ENCODE measurements around the gene RPRD1B. TPM values are rescaled to one million over a fixed set of nuclear protein-coding genes. Genes with fewer than 3 reads are reported as not detected.

RPRD1B gene
- total and polyA plus RNA-seq, 2 of the 4 experiments (the other 2 are of a cell fraction), result 8.4 to 9.9 TPM

DNA sequence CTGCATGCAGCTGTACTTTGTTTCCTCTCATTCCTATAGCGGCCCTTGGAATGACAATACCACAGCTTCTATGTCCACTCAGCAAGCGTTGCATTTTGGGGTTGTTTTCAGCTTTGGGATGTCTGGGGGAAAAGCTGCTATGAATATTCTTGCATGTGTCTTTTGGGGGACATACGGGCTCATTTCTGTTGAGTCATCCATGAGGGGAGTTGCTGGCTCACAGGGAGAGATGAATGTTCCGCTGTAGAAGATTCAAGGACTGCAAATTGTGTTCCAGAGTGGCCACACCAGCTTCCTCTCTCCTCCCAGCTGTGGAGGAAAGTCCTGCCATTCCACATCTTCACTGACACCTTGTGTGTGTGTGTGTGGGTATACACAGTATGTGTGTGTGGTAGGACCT lies 88.2 kb downstream of the RPRD1B start:
- WGBS, 2 experiments (ENCODE audit: extremely low coverage in 2 of 2, insufficient read length in 1 of 2), result 60% methylated on average over 1 of the region's 4 CpGs; no CpG with 5 or more reads in 1 of the 2 experiments

More for the DNA sequence above, 88.2 kb downstream of the RPRD1B start:
- no peaks in the 10 kb centered on the region for H3K27me3 ChIP-seq (ENCODE audit: control insufficient read depth, insufficient read depth, low read length)
- peak overlapping the region; percentile 85 for H3K4ac ChIP-seq (ENCODE audit: low read depth, low read length)
- no peak for ATAC-seq (ENCODE audit: low read depth)
- H3K18ac ChIP-seq (ENCODE audit: low read depth, low read length), result peak overlapping the region; percentile 69
- peaks cover 0 to 8% of the 10 kb centered on the region in 2 experiments; a peak in 1 of 4 replicates for H3K79me1 ChIP-seq (ENCODE audit: low read depth in 1 of 2, low read length in 2 of 2)
- H3K27ac ChIP-seq (ENCODE audit: insufficient read depth, low read length), result no peak overlapping the region; the same call in 1 of the 2 replicates
- H4K8ac ChIP-seq (ENCODE audit: low read depth in 2 of 2, low read length in 2 of 2), result peak overlapping the region in 1 of 2 experiments; percentile 68; a peak in 2 of 4 replicates
- intact Hi-C loops (cut with micrococcal nuclease) (no loop called here), dilution Hi-C loops (cut with HindIII; ENCODE audit: low sequenced_read_pairs, unreplicated experiment) (no loop called here), in situ Hi-C loops (cut with MboI; ENCODE audit: low sequenced_read_pairs) (no loop called here)
- no peaks in the 10 kb centered on the region for H3K9me3 ChIP-seq (ENCODE audit: control insufficient read depth, insufficient read depth, low read length)
- peak overlapping the region; percentile 72 for H2AFZ ChIP-seq (replicated peaks; ENCODE audit: low read length, poor library complexity)
- no TSS peak for BruUV-seq (replicated peaks)
- no peak for TF ChIP-seq FOS (IDR thresholded peaks at IDR 0.05; ENCODE audit: low read depth, low read length)
- TF ChIP-seq RCOR1 (IDR thresholded peaks at IDR 0.05; ENCODE audit: insufficient replicate concordance, low read length), result no peak
- TF ChIP-seq NFE2L2 (IDR thresholded peaks at IDR 0.05; ENCODE audit: low read depth, low read length), result 0 out of 2 replicates have a peak, but pooled peaks have one; percentile 15
- no peak for TF ChIP-seq MAFK (IDR thresholded peaks at IDR 0.05; ENCODE audit: low read depth, low read length)
- no peak for TF ChIP-seq RFX5 (IDR thresholded peaks at IDR 0.05; ENCODE audit: low read depth, low read length)
- POLR2A ChIA-PET (ENCODE audit: unreplicated experiment), result no interaction called here
- no peaks in the 10 kb centered on the region for H3K36me3 ChIP-seq (ENCODE audit: control insufficient read depth, insufficient read depth, low read length)
- H3K4me1 ChIP-seq (ENCODE audit: control insufficient read depth, insufficient read depth, low read length), result peaks cover 27% of the 10 kb centered on the region
- peak overlapping the region; percentile 57 for H4K91ac ChIP-seq (ENCODE audit: insufficient read depth, low read depth, low read length)
- peak overlapping the region; percentile 92 for H2BK20ac ChIP-seq (ENCODE audit: low read depth, low read length)
- H3K23ac ChIP-seq (ENCODE audit: low read depth, low read length), result peak overlapping the region; percentile 72; the same call in 1 of the 2 replicates
- no peak overlapping the region for H3K56ac ChIP-seq (ENCODE audit: extremely low read depth, insufficient read depth, low read length)
- no peak overlapping the region for H3K4me2 ChIP-seq (ENCODE audit: low read depth, low read length)
- no peak for DNase-seq
- peaks cover 30% of the 10 kb centered on the region for H3K9me1 ChIP-seq (ENCODE audit: insufficient read depth, low read length)
- no peak overlapping the region for H2BK5ac ChIP-seq (ENCODE audit: low read depth, low read length, poor library complexity, severe bottlenecking)
- peak overlapping the region; percentile 32; the same call in 2 of the 3 replicates for H2BK15ac ChIP-seq (ENCODE audit: low read depth, low read length)
- CTCF ChIA-PET, result interaction anchor here (0.5 kb wide), 1 partner anchor 48 kb away, joined by 3 read pairs; no protein-coding TSS in a partner anchor
- no peak overlapping the region for H3K9ac ChIP-seq (ENCODE audit: low read depth, low read length)
- peak overlapping the region; percentile 91 for H3K14ac ChIP-seq (replicated peaks; ENCODE audit: low read depth, low read length)
- H4K20me1 ChIP-seq (ENCODE audit: insufficient read depth, low read length), result no peaks in the 10 kb centered on the region
- peak overlapping the region; percentile 98 for H2AK5ac ChIP-seq (ENCODE audit: low read depth, low read length)
- peak overlapping the region; percentile 82 for H2BK120ac ChIP-seq (ENCODE audit: low read depth, low read length)
- peak overlapping the region; percentile 63 for H2AK9ac ChIP-seq (replicated peaks; ENCODE audit: low read depth, low read length, poor library complexity)
- no peak overlapping the region for H3K4me3 ChIP-seq (ENCODE audit: insufficient read depth, low read depth, low read length)
- peak overlapping the region; percentile 56 for H4K5ac ChIP-seq (ENCODE audit: low read depth, low read length)

Data from IMR-90 (cell line).